Brain microvascular endothelial cell (primary cell): Measurements from ENCODE around the gene RSPH4A.
A peak's percentile ranks its signal among the peaks of the same experiment; 100 is the strongest.

Experiments
- DNase-seq: peaks from one replicate; pipeline ENCODE4 v3.0.0-alpha.2; 2020
- H3K27ac ChIP-seq: fragments of 250-450 bp; sonication (Bioruptor Pico); 2 replicates; pipeline ENCODE4 v1.5.1; 2020; ENCODE audit warnings: mild to moderate bottlenecking, moderate library complexity
- H3K27me3 ChIP-seq: fragments of 250-450 bp; sonication (Bioruptor Pico); replicated peaks from 2 replicates; pipeline ENCODE4 v1.5.1; 2020; ENCODE audit warnings: mild to moderate bottlenecking
- H3K36me3 ChIP-seq: fragments of 250-450 bp; sonication (Bioruptor Pico); replicated peaks from 2 replicates; pipeline ENCODE4 v1.5.1; 2020; ENCODE audit warnings: mild to moderate bottlenecking
- H3K4me3 ChIP-seq: 2 replicates; pipeline ENCODE4 v1.5.1; 2011; ENCODE audit warnings: low read depth, mild to moderate bottlenecking, control low read depth, low read length, moderate library complexity
- CTCF ChIP-seq: IDR thresholded peaks from 2 replicates; pipeline ENCODE4 v1.5.1; 2011; ENCODE audit warnings: low read depth, mild to moderate bottlenecking, moderate library complexity, low read length, control low read depth, inconsistent platforms; ENCODE audit errors: missing control alignments
- in situ Hi-C: cut with HindIII; loops from 2 replicates; pipeline ENCODE4 v1.10.0; 2017; ENCODE audit warnings: low sequenced_read_pairs, low pct_ligation_motif_present

The RSPH4A gene

DNA sequence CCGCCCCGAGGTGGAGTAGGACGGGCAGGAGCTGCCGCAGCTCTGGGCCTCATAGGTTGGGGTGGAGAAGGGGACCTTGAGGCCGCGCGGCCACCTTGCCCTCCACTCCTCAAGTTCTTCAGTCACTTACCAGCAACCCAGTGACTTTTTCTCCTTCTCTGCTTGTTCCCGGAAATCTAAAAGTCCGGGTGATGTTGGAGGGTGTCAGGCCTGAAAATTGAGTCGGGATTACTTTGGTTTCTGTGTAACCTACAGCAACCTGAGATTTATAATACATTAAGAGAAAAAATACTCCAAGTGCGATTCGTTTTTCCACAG, 44.6 kb upstream of the RSPH4A start:
- DNase-seq: no peak
- TF ChIP-seq CTCF: no peak
- H3K4me3 ChIP-seq: peak overlapping the region; percentile 97
- peak overlapping the region; percentile 69 for H3K27ac ChIP-seq
- peaks cover 2% of the 10 kb centered on the region for H3K36me3 ChIP-seq
- H3K27me3 ChIP-seq: no peaks in the 10 kb centered on the region
- in situ Hi-C loops: no loop called here

- Histone ChIP-seq H3K36me3 (peaks cover 6% of the 10 kb centered on the region), H3K27me3 (no peaks in the 10 kb centered on the region), H3K27ac (peak overlapping the region; percentile 69), H3K4me3 (peak overlapping the region; percentile 97)
- no peak for TF ChIP-seq CTCF
- DNase-seq: peak; percentile 29
- in situ Hi-C loops: no loop called here
Measured at GRCh38 chr6:116572162-116572561, 44.1 kb upstream of the RSPH4A start.

- DNase-seq: no peak
- TF ChIP-seq CTCF: no peak
- in situ Hi-C loops: no loop called here
- no peaks in the 10 kb centered on the region for H3K27me3 ChIP-seq
- peaks cover 6% of the 10 kb centered on the region for H3K36me3 ChIP-seq
- no peak overlapping the region for H3K4me3 ChIP-seq
- no peak overlapping the region for H3K27ac ChIP-seq
Measured at GRCh38 chr6:116575227-116575626, 41.1 kb upstream of the RSPH4A start.

GRCh38 chr6:116577486-116577885, 38.8 kb upstream of the RSPH4A start:
- Histone ChIP-seq H3K27ac (no peak overlapping the region), H3K36me3 (peaks cover 6% of the 10 kb centered on the region), H3K27me3 (no peaks in the 10 kb centered on the region), H3K4me3 (no peak overlapping the region)
- no peak for DNase-seq
- in situ Hi-C loops: no loop called here
- no peak for TF ChIP-seq CTCF

DNA sequence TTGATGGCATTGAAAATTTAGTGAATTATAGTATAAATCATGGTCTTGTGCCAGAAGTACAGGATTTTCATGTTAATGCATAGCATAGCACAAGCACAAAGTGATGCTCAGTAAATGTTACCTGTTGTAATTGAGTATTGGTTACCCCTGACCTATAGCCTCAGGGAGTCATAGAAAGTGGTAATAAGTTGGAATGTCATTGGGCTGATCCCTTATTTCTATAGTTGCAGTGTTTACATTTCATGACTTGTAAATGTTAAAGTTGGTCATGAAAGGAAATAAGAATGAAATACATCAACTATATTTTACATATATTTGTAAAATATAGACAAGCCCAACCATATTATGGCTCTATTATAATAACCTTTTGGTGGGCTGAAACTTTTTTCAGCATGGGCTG, 37.9 kb upstream of the RSPH4A start:
- peaks cover 8% of the 10 kb centered on the region for H3K36me3 ChIP-seq
- in situ Hi-C loops: no loop called here
- no peak for DNase-seq
- no peaks in the 10 kb centered on the region for H3K27me3 ChIP-seq
- no peak for TF ChIP-seq CTCF
- H3K27ac ChIP-seq: no peak overlapping the region
- no peak overlapping the region for H3K4me3 ChIP-seq

DNA sequence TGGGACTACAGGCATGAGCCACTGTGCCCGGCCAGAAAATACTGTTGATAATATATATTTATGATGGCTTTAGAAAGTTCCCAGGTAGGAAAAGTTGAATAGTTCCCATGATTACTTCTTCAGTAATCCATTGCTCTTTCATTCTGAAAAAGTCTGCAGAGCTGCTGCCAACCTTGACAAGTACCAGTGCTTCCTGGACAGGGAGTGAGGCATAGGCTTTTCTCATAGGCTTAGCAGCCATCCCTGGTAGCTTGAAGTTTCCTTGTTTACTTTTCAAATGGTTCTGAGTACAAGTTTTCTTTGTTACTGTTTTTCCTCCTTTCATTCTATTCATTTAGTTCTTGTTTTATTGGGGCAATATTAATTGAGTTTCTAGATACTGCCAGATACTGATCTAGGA, 37.1 kb upstream of the RSPH4A start:
- DNase-seq: no peak
- in situ Hi-C loops: no loop called here
- no peaks in the 10 kb centered on the region for H3K27me3 ChIP-seq
- no peak overlapping the region for H3K4me3 ChIP-seq
- no peak for TF ChIP-seq CTCF
- H3K27ac ChIP-seq: no peak overlapping the region
- peaks cover 8% of the 10 kb centered on the region for H3K36me3 ChIP-seq
